ENCODE measurements around the gene PTPN22.

DNA sequence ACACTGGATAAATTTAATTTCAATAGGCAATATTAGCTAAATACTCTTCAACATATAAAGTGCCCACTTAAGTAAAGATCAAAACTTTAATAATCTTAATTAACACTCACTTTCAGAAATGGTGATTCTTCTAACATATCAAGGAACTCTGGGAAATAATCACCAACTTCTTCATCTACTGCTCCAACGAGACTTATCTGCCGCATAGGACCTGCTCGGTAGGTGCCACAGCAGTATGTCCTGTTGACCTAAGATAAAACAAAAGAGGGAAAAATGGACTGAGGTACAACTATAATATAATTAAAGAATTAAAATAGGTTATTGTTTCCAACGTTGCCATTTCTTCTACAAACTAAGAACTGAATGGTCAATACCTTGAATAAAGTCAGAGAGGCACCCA lies 94.0 kb downstream of the PTPN22 start:
- TF ChIP-seq, protein P1, sequence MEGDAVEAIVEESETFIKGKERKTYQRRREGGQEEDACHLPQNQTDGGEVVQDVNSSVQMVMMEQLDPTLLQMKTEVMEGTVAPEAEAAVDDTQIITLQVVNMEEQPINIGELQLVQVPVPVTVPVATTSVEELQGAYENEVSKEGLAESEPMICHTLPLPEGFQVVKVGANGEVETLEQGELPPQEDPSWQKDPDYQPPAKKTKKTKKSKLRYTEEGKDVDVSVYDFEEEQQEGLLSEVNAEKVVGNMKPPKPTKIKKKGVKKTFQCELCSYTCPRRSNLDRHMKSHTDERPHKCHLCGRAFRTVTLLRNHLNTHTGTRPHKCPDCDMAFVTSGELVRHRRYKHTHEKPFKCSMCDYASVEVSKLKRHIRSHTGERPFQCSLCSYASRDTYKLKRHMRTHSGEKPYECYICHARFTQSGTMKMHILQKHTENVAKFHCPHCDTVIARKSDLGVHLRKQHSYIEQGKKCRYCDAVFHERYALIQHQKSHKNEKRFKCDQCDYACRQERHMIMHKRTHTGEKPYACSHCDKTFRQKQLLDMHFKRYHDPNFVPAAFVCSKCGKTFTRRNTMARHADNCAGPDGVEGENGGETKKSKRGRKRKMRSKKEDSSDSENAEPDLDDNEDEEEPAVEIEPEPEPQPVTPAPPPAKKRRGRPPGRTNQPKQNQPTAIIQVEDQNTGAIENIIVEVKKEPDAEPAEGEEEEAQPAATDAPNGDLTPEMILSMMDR (IDR thresholded peaks at IDR 0.05; ENCODE audit: low read depth, low read length): no peak
- no peak for TF ChIP-seq POLR2A (IDR thresholded peaks at IDR 0.05; ENCODE audit: extremely low read depth, insufficient read length)
- TF ChIP-seq, protein P2, sequence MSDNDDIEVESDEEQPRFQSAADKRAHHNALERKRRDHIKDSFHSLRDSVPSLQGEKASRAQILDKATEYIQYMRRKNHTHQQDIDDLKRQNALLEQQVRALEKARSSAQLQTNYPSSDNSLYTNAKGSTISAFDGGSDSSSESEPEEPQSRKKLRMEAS (IDR thresholded peaks at IDR 0.05; ENCODE audit: low read depth, low read length): no peak

Measured in NB4 (cell line).